NCI-H146 treated with DMSO at 0.1 percent for 48 hours (cell line): Measurements from ENCODE around the gene APBA1.
"Not testable (repeated sequence)": the region's sequence is repeated elsewhere in the genome, so short reads cannot be mapped to it uniquely, and the experiment has no call there.

Source experiments
- DNase-seq: peaks from one replicate; lab custom pipeline; 2025; ENCODE audit not compliant: unreplicated experiment; lab: John Stamatoyannopoulos, UW

APBA1 gene

DNA sequence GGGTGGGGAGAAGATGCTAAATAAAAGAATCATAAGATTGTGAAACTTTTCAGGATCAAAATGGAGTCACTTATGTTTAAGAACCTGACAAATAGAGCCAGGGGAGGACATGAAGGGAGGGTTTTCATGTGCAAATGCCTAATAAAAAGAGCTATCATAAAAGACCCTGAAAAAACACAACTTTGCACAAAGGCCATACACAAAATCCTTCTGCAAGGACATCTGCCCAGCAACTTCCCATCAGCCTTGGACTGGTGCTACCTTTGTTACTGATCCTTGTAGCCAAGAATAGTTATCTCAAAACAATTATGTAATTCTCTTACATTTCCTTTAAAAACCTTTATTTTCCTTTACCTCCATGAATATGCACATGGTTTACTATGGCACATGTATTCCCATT lies 63.0 kb downstream of the APBA1 start:
- no peak for DNase-seq

DNA sequence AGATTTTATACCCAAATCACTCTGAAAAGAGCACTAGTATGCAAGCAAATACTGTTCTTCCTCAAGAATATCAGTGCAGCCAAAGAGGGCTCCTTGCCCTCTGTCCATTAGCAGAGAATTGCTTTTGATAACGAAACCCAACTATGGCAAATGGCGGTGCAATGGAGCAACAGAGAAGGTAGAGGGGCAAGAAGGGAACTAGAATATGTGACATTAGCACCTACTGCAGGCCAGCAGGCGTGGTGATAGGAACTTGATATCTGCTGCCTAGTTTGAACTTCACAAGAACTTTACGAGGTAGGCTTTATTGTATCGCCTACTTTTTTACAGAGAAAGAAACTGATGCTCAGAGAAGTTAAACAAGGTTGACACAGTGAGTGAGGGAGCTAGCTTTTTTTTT lies 66.1 kb downstream of the APBA1 start:
- no peak for DNase-seq

DNA sequence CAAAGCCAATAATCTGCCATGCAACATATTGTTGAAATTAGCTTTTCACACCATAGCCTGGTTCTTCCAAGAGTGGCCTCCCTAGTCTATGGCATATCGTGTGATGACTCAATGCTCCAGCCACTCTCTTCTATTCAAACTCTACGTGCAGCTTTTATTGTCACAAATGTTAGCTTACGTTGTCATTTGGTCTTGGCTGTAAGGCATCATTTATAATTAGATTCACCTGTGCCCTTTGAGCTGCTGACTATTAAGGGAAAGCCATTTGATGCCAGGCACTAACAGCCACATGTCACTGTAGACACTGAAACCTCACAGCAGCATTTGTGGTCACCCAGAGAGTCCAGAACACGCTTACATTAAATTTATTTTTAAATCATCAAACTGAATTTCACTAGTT lies 66.8 kb downstream of the APBA1 start:
- peak; percentile 39 for DNase-seq

DNA sequence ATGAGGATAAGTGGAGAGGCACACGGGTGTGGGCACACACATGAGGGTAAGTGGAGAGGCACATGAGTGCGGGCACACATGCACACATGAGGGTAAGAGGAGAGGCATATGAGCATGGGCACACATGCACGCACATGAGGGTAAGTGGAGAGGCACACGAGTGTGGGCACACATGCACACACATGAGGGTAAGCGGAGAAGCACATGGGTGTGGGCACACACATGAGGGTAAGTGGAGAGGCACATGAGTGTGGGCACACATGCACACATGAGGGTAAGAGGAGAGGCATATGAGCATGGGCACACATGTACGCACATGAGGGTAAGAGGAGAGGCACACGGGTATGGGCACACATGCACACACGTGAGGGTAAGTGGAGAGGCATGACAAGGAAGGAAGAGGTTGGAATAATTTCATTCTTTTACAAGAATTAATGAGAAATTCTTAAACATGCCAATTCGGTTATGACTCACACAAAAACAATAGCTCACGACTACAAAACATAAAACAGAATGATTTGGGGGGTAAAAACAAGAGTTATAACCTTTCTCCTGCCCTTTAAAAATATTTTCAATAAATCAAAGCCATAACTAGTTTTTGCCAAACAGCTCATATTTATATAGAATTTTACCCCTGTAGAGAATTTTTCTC lies 67.5 kb downstream of the APBA1 start:
- DNase-seq: no peak

DNA sequence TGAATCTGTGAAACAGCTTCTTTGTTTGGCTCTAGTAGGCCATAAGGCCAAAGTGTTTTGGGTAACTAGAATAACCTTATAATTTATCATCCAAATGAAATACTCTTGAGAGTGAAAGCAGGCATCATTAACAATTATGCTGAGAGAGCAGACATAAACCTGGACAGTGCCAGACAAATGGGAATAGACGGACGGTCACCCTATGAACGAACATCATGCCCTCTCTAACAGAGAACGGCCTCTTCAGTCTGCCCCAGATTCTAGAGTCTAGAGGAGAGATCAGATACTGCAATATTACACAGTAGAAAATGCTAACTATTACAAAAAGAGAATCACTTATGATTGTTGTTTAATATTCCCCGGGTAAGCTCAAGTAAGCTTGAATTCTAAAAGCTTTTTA lies 68.5 kb downstream of the APBA1 start:
- DNase-seq: no peak

DNA sequence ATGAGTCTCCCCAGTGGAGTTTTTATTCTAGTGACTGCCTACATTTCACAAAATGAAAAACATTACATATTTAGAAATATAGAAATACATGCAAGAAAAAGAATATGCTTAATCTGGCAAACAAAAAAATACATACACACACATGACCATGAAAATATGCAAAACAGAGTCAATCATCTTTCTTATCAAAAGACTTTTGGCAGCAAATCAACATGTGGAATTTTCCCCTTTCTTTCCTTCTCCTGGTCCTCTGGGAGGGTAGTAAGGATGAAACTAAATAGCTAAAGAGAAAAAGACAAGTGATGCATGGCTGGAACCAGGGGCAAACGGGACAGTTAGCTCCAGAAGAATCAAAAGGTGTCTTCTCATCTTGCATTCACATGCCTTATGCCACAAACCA lies 69.4 kb downstream of the APBA1 start:
- DNase-seq: no peak

DNA sequence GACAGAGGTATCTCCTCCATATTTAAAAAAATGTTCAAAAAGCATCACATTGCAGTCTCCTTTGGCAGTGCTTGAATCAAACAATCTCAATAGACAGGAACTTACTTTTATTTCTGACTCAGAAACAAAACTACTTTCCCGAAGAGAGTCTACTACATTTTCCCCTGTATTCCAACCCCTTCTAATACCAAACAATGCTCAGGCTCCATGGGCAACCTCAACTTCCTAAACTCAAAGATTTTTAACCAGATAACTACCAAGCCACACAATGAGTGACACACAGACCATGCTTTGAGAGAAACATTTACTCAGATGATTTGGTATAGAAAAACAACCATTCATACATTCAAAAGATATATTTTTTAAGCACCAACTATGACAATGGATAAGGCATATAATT lies 70.5 kb downstream of the APBA1 start:
- no peak for DNase-seq

DNA sequence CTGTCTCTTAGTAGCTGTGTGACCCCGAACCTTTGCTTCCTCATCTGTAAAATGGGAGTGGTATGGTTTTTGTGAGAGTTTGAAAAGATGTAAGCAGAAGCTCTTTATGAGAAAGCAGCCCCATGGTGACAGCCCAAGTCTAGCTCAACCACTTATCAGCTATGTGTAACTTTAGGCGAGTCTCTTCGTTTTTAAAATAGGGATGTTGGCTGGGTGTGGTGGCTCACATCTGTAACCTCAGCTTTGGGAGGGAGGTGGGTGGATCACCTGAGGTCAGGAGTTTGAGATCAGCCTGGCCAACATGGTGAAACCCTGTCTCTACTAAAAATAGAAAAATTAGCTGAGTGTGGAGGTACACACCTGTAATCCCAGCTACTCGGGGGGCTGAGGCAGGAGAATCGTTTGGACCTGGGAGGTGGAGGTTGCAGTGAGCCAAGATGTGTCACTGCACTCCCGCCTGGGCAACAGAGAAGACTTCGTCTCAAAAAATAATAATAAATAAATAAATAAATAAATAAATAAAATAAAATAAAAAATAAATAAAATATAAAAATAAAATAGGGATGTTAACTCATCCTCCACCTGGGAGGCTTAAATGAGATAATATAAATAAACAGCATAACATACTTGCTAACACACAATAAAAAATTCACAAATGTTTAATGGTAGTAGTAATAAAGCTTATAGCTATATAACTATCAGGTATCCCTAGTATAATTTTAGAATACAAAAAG lies 71.7 kb downstream of the APBA1 start:
- no peak for DNase-seq

DNA sequence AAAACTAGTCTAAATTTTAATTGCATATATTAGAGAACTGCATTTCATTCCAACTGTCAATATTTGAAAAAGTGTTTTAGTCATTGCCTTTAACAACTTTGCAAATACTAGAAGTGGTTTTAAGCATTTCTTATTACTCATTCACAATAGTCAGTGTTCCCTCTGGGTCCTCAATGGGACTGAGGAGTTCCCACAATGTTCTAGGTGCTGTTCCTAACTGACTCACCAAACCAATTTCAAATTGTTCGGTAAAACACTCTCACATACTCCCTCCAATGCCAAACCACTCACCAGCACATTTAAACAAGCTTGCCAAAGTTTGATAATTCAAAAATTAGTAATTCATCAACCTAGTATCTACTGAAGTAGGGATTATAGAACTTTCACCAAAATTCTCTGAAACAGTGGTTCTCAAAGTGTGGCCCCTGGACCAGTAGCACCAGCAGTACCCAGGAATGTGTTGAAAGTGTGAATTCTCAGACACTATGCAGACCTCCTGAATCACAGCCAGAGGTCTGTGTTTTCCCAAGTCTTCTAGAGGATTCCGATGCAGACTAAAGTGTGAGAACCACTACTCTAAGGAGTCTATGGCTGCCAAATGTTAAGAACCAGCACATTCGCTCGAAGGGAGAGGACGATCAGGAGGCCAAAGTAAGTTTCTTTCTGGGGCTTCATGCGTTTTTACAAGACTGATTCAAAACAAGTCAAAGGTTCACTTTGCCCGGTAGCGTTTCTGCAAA lies 72.8 kb downstream of the APBA1 start:
- no peak for DNase-seq

DNA sequence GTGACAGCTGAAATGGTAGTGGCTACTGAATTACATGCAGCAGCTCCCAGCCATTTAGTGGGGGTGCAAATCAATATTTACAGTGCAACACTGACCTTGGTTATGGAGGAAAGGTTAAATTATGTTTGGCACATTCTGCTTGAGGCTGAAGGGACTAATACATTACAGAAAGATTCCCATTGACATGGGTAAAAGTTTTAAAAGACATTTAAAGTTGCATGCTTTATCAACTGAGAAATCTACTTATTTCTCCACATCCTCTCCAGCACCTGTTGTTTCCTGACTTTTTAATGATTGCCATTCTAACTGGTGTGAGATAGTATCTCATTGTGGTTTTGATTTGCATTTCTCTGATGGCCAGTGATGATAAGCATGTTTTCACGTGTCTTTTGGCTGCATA lies 75.3 kb downstream of the APBA1 start:
- DNase-seq: not testable (repeated sequence)

DNA sequence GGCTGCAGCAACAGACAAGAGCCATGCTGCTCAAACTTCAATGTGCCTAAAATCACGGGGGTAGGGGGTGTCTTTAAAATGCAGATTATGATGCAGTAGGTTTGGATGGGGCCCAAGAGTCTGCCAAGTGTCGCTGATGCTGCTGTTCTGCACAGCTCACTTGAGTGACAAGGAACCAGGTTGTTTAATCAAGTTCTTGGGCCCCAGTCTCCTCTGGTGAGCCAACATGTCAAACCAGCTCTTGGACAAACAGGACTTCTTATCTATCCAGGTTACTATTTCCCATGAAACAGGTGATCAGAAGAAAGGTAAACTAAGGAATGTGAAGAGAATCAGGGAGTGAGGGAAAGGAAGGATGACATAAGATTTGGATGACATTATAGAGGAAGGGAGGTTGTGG lies 78.0 kb downstream of the APBA1 start:
- DNase-seq: no peak

DNA sequence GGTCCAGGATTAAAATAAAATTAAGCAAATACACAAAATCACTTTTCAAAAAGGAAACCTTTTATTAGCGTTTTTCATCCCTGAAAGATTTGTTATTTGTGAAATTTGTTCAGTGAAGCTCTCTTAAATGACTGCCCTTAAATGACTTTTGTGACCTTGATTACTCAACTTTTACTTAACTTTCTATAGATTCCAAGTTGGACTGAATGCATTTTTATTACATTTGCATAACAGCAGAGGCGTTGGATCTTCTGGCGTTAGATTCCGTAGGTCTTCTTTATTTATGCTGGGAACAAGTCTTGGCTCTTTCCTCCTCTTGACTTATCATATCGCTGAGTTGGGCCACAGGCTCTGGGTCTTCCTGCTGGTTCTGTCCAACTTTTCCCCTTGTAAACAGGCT lies 78.4 kb downstream of the APBA1 start:
- no peak for DNase-seq

DNA sequence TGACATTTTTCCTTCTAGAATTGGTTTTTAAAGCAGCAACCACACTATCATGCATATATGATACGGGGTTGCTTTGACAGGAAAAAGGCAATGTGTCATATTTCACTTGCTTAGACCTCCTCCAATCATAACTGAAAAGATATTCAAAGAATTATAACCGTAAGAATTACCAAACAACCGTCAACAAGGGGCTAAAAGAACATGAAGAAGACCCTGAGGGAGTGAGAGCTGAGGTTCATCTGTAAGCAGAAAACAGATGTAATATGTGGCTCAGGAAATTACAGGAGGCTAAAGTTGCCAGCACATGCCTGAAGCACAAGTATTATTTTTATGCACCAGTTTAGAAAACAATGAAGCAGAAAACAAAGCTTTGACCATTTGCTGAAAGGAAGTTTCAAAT lies 78.9 kb downstream of the APBA1 start:
- no peak for DNase-seq

DNA sequence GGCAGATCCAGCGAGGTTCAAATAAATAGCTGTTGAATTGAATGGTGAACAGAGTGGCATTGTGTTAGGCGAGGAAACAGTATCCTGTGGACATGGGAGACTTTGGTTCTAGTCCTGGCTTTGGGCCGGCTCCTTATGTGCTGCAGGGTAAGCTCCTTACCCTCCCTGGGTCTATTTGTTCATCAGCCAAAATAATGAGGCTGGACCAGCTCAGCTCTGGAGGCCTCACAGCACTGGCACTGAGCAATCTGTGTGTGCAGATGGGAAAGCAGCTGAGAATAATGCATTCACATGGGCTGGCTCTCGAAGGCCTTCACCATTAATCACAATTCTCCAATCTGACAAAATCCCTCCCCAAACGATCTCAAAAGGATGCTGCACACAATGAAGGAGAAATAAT lies 81.9 kb downstream of the APBA1 start:
- no peak for DNase-seq

DNA sequence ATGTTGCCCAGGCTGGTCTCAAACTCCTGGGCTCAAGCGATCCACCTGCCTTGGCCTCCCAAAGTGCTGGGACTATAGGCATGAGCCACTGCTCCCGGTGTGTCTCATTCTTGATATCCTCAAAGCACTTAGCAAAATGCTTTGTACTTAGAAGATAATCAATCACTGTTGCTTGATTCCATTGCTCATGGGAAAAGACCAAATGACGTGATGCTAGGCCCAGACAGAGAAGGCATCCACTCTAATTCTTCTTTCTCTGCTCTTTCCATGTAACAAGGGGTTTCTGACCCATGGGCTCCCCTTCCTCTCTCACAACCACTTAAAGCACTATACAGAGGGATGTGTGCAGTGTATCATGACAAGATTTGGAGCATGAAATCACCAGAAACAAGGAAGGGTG lies 83.0 kb downstream of the APBA1 start:
- no peak for DNase-seq

DNA sequence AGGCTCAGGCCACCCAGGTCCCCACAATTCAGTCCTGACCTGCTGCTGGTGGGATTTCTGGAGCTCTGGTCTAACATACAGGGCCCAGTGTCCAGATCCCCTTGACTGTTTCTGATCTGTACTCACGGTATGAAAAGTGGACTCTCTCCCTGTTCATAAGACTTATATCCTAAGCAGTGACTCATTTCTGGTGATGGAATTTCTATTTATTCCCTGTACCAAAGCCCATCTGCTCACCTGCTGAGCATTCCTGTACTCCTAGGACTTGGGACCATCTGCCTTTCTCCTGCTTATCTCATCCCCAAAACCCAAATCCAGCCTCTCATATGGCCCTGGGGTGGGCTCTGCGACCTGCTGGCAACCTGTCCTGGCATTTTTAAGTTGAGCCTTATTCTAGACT lies 86.6 kb downstream of the APBA1 start:
- no peak for DNase-seq

DNA sequence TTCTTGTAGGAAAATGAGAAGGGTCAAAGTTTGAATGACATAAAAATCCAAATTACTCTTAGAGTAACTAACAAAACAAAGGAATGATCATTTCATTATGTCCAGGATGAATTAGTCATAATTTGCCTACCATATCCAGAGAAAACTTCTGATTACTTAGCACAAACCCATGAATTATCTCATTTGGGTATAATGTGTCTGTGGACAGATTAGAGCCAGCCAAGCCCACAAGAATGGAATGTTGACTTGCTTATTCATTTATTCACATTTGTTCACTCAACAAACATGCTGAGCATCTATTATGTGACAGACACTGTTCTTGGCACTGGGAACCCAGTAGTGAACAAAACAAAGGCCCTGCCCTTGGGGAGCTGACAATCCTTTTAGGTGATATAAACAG lies 87.4 kb downstream of the APBA1 start:
- no peak for DNase-seq

DNA sequence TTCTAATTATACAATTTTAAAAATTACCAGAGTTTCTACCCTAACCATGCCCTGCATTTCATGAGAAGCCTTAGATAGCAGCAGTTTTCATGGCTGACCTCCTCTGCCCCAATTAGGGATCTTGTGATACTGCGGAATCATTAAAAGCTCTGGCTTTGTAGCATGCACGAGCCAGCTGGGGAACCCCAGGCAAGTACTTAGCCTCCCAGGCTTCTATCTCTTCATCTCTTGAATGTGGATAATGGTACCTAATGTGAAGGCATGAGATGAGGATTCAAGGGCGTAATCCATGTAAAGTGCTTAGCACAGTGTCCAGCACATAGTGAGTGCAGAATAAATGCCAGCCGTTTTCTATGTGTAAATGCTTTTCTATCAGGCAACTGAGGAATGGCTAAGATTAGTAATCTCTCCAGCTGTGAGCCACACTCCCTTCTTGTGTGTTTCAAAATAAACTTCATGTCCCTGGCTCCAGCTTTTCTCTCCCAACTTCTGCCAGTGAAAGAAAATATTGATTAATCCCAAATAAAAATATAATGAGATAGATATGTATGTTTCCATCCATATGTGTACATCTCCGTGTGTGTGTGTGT lies 88.4 kb downstream of the APBA1 start:
- no peak for DNase-seq

DNA sequence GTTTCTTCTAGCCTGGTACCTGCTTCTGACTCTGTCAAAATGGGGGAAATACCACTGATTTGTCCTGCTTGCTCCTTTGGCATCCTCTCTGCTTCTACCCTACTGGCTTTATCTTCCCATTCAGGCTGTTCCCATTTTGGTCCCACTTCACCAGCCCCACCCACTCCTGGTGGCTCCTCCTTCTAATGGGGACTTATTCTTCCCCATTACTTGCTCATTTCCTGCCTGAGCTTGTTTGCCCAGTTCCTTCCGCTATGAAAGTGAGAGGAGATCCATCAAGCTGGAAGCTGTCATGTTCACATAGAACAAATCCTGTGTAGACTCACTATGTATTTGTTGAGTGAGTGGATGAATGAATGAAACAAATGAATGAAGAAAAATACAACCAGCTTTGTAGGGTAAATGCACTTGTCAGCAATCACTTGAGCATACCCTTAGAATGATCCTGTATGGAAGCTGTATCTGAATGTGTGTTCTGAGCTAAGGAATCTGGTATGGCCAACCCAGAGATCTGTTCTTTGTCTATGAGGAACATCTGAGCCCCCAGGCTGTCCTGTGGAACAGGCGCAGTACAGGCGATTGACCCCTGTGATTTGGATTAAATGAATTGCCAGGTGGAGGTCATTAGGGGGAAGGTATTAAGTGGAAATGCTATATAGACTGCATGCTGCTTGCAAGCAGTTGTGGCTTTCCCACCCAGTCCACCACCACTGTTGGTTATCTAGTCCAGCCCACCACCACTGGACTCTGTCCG lies 89.5 kb downstream of the APBA1 start:
- no peak for DNase-seq

DNA sequence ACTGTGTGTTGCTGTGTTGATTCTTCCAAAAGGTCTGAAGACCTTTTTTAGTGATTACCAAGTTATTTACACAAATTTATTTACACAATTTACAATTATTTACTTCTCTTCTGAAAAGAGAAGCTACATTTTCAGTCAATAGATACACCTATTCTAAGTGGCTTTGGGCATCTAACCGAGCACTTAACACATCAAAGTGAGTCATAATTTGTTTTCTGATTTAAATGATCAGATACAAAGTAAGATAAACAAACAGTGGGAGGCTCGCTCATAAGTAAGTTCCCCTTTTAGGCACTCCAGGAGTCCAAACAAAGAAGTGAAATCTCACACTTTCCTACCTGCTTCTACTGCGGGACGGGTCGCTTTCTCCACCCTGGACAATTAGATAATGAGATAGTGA lies 90.2 kb downstream of the APBA1 start:
- DNase-seq: no peak

DNA sequence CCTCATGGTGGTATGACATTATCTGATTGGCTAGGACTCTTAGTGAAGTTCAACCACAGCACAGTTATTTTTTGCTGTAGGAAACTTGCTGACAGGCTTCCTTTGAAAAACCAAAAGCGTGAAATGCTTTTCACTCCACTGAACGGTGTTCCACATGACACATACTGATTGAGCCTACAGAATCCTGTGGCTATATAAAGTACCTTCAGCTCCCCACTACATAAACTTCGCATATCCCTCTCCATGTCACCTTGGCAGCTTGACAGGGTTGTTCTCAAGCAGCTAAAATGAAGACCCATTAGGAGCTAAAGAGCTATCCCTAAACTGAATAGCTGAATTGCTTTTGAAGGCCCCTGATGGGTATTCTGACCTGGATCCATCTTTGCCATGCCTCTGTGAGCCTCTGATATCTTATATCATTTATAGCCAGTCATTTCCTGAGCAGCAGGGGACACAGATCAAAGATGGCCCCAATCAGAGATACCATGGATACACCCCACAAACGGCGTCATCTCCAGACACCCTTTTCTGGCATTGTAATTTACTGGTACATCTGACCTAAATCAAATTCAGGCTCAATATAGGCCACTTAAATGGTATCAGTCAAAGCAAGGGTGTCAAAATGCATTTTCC lies 91.5 kb downstream of the APBA1 start:
- no peak for DNase-seq
